Activated naive CD4-positive, alpha-beta T cell treated with Interleukin-2 at 50 U/mL for 16 hours (primary cell): ENCODE results near the gene PDGFD.

ENCODE experiments used
- DNase-seq: peaks from one replicate; pipeline ENCODE4 v3.0.0-alpha.2; 2020

The PDGFD gene

GRCh38 chr11:103875855-103876510 is 288.0 kb downstream of the PDGFD start:
- DNase-seq: no peak

DNA sequence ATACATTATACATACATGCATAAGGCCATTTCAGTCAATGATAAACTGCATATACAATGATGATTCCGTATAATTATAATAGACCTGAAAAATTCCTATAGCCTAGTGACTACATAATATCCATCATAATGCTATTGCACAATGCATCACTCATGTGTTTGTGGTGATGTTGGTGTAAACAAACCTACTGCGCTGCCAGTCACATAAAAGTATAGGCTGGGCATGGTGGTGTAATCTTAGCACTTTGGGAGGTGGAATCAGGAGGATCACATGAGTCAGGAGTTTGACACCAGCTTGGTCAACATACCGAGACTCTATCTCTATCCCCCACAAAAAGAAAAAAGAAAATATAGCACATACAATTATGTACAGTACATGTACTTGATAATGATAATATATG is 291.2 kb downstream of the PDGFD start:
- no peak for DNase-seq

- no peak for DNase-seq
These were observed 291.9 kb downstream of the PDGFD start for GRCh38 chr11:103871923-103872551.

DNA sequence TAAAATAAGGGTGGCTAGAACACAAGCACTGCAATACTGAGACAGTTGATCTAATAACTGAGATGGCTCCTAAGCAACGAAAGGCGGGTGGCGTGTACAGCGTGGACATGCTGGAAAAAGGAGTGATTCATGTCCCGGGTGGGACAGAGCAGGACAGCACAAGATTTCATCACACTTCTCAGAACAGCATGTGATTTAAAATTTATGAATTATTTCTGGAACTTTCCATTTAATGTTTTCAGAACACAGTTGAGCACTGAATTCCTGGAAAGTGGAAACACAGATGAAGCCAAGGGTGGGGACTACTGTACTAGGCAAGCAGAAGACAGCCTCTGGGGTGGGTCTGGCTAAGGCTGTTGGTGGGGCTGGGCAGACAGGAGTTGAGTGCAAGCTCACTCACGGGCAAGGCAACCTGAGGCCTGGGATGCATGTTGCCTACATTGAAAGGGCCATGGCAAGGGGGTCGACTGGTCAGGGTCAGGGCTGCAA is 293.1 kb downstream of the PDGFD start:
- DNase-seq: no peak

DNA sequence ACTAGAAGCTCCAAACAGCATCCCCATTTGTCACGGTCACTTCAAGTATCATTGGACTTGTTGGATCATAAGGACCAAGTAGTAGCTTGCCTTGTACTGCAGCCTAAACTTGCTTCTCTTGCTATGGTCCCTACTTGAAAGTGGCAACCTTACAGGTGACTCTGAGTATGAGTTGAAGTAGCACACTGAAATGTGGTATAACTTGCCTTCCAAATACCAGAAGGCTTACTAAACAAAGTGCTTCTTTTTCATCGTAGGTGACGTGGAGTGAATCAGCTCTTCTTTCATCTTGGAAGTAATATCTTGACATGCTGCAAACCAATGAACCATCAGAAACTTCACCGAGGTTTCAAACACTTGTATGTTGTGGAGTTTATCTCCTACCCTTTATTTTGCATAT is 296.5 kb downstream of the PDGFD start:
- DNase-seq: no peak

GRCh38 chr11:103863497-103863896 is 300.4 kb downstream of the PDGFD start:
- no peak for DNase-seq

DNA sequence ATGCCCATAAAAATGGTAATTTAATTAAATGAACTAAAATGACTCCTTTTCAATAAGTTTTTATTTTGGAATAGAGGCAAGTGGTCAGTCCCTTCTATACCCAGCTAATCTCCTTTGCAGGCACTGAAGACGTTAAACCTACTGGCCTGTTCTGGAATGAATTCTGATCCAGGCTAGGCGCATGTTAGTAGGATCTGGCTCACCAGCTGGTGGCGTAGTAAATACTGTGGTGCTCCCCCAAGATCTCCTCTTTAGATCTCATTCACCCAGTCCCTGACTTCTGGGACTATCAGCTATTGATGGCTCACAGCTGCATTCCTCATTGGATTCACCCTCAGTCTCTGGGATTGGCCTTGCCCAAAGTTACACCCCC is 301.2 kb downstream of the PDGFD start:
- DNase-seq: no peak

DNA sequence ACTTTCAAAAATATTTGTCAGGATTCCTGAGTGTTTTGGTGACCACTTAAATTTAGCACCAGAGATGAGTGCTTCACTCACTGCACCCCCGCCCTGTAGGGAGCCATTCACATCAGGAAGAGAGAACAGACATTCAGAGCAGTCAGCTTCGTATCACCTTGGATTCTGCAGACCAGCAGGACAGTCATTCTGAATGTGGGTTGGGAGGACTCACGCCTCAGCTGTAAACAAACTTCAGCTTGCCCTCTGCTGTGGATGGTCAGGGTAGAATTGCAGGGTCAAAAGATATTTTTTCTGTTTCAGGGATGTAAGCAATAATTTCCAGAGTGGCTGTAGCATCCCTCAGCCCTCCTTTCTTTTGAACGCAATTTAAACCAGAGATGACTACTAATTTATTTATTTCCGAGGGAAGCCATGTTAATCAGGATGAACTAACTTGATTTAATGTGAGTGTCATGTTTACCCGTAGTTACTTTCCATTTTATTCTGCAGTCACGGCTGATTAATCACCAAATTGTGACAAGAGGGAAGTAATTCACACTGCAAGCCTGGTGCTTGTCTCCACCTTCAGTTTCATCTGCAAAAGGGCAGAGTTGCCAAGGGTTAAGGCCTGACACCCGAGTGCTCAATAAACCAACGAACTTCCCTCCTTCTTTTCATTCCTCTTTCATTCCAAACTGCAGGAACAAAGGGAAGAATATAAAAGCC is 301.7 kb downstream of the PDGFD start:
- no peak for DNase-seq
